ENCODE measurements around the gene AGBL4.

DNA sequence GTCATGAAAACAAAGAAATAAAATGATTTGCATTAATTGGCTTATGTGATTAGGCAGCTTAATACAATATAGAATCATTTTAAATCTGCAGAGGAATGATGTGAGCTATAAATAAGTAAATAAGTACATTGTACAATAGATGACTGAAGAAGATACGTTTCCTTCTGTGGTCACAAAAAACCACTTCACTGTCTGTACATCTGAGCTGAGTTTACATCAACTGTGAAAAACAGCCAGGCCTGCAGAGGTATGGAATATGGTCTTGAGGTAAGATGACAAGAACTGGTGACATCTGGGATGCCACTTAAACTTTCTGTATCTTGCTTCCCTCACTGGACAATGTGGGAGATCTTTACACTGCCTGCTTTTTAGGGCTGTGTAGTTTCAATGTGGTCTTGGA, 1117.0 kb downstream of the AGBL4 start:
- TF ChIP-seq EZH2 (IDR thresholded peaks at IDR 0.05): no peak
- no peak for TF ChIP-seq POLR2AphosphoS5 (IDR thresholded peaks at IDR 0.05; ENCODE audit: borderline replicate concordance, low read depth, low read length)

All from SK-N-MC (cell line).